Stimulated activated CD8-positive, alpha-beta memory T cell treated with anti-CD3 and anti-CD28 coated beads, Interleukin-15, amount 100 ng/mL, for 48 hours (primary cell): Measurements from ENCODE around the gene DSC2.

Source experiments
- DNase-seq, 2 donors: peaks; one replicate each; pipeline ENCODE4 v3.0.0-alpha.2; 2020; ENCODE audit warnings: low read depth in 2 of 2

Gene DSC2

GRCh38 chr18:31098878-31099277 is 3.3 kb downstream of the DSC2 start:
- DNase-seq: no peak

GRCh38 chr18:31097666-31098065 is 4.6 kb downstream of the DSC2 start:
- DNase-seq: no peak

- no peak for DNase-seq
Measured at GRCh38 chr18:31093880-31094279, 8.3 kb downstream of the DSC2 start.

DNA sequence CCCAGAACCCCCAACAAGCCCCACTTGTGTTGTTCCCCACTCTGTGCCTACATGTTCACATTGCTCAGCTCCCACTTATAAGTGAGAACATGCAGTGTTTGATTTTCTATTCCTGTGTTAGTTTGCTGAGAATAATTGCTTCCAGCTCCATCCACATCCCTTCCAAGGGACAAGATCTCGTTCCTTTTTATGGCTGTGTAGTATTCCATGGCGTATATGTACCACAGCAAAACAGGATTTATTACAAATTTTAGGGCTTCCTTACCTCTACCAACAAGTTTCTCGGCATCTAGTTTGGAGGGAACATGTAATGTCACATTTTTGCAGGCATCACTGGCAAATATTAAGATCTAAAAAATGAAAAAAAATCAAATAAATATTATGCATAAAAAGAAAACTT is 8.9 kb downstream of the DSC2 start:
- no peak for DNase-seq

- DNase-seq: no peak
Measured at GRCh38 chr18:31091350-31091749, 10.9 kb downstream of the DSC2 start.

DNA sequence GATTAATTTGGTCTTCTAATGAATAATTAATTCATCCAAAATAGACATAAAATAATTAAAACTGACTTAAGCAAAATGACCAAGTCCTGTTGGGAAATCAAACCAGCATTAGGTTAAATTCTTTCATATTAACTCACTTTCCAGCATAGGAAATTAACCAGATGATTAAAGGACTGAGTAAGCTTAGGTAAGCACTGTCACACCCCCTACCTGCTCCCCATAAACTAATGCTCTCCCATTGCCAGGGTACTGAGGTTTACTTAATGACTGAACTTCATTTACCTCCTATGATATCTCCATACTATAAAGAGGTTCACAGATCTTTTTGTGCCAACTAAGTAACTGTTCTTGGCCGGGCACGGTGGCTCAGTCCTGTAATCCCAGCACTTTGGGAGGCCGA is 13.7 kb downstream of the DSC2 start:
- DNase-seq: no peak

- no peak for DNase-seq
Measured at GRCh38 chr18:31079973-31080372, 22.2 kb downstream of the DSC2 start.

DNA sequence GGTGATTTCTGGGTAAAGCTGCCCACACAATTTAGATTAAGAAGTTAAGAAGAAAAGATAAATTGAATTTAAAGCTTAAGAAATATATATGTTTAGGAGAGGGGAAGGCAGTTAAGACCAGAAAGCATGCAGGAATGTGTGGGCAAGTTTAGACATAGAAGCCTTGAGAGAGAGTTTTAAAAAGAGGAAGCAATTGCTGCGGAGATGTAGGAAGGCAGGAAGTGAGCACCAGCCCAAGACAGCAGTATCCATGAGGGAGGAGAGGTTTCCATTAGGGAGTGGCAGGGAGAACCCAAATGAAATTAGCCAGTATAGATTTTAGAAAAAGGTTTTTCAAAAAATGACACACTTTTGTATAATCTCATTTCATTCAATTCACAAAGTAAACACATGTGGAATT is 24.3 kb downstream of the DSC2 start:
- DNase-seq: no peak

DNA sequence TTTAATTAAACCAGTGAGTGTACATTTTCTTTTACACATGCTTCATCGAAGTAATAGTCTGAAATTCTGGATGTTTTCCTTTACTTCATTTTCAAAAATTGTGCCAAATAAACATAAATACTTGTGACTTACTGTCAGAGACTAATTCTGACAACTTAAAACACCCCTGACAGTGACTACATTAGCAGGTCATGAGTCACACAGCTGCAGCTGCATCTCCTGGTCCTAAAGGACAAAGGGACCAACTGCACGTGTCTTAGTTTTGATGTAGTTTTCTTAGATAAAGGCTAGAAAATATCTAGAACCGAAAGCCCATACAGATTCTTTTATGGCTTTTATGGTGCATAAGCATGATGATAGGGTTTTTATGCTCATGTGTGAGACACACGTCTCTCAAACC is 30.0 kb downstream of the DSC2 start:
- no peak for DNase-seq

GRCh38 chr18:31070206-31070605 is 32.0 kb downstream of the DSC2 start:
- no peak for DNase-seq

GRCh38 chr18:31066266-31066665 is 36.0 kb downstream of the DSC2 start:
- DNase-seq: no peak

DNA sequence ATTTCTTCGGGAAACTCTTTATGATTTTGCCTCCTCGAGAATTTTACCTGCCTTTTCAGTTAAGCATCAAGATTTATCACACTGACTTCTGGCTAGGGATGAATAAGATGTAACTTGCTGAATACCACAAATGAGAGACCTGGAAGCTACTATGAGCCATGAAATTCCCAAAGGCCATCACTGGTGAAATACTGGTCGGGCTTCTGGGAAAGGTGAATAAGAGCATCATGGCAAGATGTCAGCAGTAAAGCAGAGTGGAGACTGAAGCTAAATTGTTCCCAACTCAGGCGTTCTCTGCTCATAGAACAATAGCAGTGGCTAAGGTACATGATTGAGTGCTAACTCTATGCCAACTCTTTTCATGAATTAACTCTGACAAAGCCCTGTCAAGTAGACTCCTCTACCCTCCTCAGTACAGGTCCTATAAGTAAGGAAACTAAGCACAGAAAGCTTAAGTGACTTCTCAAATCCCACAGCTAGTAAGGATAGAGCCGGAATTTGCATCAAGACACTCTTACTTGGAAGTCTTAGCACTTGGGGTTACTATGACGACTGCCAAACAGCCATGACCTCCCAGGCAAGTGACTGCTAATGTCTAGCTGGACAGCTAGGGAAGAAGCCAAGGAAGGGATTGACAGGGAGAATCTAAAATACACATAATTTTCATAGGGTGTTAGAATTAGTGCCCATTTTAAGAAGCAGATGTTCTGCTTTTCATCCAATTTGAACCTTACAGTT is 37.0 kb downstream of the DSC2 start:
- no peak for DNase-seq

DNA sequence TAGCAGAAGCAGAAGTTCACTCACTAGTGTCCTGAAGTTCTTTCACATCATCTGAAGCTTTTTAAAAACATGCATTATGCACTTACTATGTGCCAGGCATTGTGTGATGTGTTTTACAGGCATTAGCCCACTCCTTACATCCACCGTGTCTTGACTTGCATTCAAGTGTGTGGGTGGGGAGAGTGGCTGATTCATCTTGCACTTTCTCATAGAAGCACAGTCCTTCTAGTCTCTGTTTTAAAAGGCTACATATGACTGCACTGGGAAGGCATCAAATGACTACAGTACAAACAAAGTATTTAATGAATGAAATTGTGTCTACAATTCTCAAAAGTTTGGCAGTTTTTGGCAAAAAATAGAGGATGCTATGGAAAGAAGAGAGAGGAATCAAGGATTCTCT is 38.1 kb downstream of the DSC2 start:
- DNase-seq: no peak

GRCh38 chr18:31061945-31062344 is 40.3 kb downstream of the DSC2 start:
- DNase-seq: no peak

- no peak for DNase-seq
Measured at GRCh38 chr18:31058897-31059296, 43.3 kb downstream of the DSC2 start.

GRCh38 chr18:31057917-31058316 is 44.3 kb downstream of the DSC2 start:
- DNase-seq: no peak

DNA sequence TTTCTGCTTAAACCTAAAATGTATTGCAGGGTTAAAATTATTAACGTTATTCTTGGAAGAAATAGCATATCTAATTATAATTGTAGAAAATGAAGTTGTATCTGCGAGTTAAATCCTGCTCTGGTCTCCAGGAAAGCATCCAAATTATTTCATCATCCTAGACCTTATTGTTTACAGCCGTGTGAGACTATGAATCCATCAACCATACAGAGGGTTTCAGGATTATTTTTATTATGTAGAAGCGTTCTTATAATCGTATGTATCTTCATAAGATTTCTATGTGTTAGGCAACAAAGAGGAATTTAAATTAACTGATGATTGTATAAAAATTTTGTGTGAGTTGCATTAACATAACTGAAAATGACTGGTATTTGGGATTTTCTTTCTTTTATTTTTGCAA is 45.2 kb downstream of the DSC2 start:
- DNase-seq: no peak

DNA sequence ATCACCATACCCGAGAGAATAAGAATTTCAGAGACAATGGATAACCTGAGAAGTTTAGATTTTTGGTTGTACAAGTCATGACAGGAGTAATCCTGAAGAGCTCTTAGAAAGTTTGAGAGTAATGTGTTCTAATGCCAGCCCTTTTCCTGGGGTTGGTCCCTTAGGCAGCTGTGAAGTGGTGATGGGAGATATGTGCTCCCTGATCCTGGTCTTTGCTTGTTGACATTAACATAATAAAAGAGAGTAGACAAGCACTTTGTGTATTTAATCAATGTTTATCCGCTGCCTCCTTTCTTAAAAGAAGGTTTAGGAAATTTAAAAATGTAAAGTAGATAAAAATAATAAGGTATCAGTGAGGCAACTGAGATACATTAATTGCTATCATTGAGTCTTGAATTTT is 45.9 kb downstream of the DSC2 start:
- no peak for DNase-seq

DNA sequence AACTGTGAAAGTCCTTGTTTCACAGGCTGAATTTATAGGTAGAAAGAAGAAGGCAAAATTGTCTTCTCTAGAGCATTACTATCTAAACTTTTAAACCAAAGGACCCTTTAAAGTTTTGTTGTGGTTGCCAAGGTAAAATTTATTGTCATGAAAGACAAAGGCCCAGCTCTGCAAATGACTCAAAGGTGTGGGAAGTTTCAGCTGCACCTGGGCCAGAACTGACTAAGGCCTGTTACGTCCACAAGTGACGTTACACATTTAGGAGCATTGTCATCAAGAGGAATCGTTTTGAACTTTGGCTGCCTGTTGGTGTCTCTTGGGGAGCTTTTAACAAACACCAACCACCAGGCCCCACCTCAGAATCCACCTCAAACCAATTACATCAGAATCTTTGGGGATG is 51.6 kb downstream of the DSC2 start:
- DNase-seq: no peak

DNA sequence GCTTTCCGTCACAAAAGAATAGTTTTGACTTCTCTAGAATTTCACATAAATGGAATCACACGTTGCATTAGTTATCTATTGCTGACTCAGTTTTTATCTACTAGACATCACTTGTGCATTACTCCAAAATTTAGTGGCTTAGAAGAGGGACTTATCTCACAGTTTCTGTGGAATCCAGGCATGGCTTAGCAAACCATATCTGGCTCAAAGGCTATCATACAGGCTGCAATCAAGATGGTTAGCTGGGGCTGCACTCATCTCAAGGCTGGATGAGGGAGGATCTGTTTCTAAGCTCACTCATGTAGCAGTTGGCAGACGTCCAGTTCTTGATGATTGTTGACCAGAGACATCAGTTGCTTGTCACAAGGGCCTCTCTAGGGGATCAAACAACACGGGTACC is 53.0 kb downstream of the DSC2 start:
- DNase-seq: no peak

DNA sequence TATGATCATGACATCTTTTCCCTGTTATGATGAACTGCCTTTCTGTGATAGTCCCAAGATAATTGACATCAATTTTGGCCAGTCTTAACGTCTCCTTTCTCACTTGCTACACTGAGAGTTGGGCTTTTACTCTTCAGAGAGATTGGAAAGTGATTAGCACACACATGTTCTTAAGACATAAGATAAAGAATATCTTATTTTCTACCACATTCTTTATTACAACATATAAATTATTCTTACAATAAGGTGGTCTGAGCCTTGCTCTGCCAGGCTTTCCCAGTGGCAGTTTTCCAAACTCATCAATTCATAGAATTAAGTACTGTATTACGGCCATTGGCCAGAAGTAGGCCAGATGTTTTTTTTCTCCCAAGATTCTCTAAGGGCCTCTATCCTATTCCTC is 54.0 kb downstream of the DSC2 start:
- DNase-seq: no peak

- no peak for DNase-seq
Measured at GRCh38 chr18:31046916-31047315, 55.3 kb downstream of the DSC2 start.

DNA sequence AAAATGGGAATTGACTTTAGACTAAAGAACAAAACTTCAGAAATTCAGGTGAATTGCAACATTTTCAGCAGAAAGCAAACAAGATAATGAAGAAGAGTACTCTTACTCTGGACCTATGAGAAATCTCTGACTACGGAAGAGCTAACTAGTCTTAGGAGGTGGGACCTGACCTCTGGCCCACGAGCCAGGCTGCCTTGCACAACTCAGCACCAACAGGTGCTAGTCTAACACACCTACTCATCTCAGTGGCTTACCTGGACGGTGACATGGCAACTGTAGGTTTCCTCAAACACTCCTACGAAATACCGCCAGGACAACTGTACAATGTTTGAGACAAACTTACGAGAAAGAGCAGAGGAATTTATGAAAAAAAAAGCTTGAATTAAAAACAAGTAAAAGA is 56.6 kb downstream of the DSC2 start:
- DNase-seq: no peak

DNA sequence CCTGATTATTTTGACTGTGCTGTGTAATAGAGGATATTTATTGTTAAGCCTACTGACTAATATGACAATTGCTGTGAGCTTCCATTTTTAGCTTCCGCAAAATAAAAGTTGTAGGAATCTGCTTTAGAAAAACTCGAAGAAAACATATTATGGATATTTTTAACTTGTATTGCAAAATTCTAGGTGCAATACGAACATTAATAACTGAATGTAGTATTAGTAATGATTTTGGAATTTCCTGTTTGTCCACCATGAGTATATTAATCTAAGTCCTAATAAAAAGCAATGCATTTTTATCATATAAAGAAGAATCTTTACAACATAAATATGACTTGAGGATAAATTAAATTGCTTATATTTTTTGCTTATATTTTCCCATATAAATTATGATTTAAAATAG is 57.3 kb downstream of the DSC2 start:
- DNase-seq: no peak
